Measurements from ENCODE around the gene CFAP61.

- TF ChIP-seq CTCF (IDR thresholded peaks at IDR 0.05) (no peak), POLR2A (IDR thresholded peaks at IDR 0.05) (no peak)
Measured at GRCh38 chr20:20231528-20232298, 179.4 kb downstream of the CFAP61 start.

All from heart left ventricle (tissue), 13 donors.